Mucosa of rectum (tissue), 2 donors: Measurements from ENCODE around the gene ITGA1.
"Not testable (repeated sequence)": the region's sequence is repeated elsewhere in the genome, so short reads cannot be mapped to it uniquely, and the experiment has no call there.

Experiments used
- H3K27ac ChIP-seq, 2 donors: one replicate each; pipeline ENCODE4 v1.7.0; 2013; ENCODE audit warnings: inconsistent platforms in 2 of 2, low read depth in 2 of 2, low read length in 2 of 2
- H3K27me3 ChIP-seq, 2 donors: one replicate each; pipeline ENCODE4 v1.7.0; 2013; ENCODE audit warnings: low read length in 2 of 2; ENCODE audit not compliant: control insufficient read depth in 2 of 2, insufficient read depth in 2 of 2
- H3K36me3 ChIP-seq, 2 donors: one replicate each; pipeline ENCODE4 v1.7.0; 2013; ENCODE audit warnings: low read length in 2 of 2; ENCODE audit not compliant: control insufficient read depth in 2 of 2, insufficient read depth in 2 of 2
- H3K4me1 ChIP-seq, 2 donors: one replicate each; pipeline ENCODE4 v1.7.0; 2013; ENCODE audit warnings: low read length in 2 of 2, mild to moderate bottlenecking in 1 of 2; ENCODE audit not compliant: control insufficient read depth in 2 of 2, insufficient read depth in 2 of 2
- H3K4me3 ChIP-seq, 2 donors: one replicate each; pipeline ENCODE4 v1.7.0; 2013; ENCODE audit warnings: low read length in 2 of 2
- H3K9ac ChIP-seq, 2 donors: one replicate each; pipeline ENCODE4 v1.7.0; 2013; ENCODE audit warnings: low read length in 2 of 2, low read depth in 1 of 2, mild to moderate bottlenecking in 1 of 2
- H3K9me3 ChIP-seq, 2 donors: one replicate each; pipeline ENCODE4 v1.7.0; 2013; ENCODE audit warnings: low read length in 2 of 2; ENCODE audit not compliant: control insufficient read depth in 2 of 2
- donor health status: healthy.
- donor health status: Normal muscosa, but diverticular disease.

ITGA1 gene

DNA sequence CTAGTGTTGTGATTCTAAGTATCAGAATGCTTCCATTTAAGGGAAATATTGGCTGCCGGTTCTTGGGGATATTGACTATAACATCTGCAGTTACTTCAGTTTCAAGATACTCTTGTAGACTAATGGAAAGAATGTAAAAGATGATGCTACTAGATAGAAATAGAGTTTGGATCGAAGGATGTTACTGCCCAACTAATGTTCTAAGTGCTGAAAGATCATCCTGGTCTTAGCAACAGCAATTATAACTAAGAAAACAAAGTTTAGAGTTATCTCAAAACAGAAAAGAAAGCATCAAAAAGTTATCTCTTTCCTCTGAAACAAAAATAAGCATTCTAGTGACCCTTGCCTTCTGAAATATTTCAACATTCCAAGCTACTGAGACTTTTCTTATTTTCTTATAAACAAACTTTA is 49.9 kb downstream of the ITGA1 start:
- Histone ChIP-seq H3K9ac (no peak overlapping the region), H3K9me3 (no peaks in the 10 kb centered on the region), H3K27ac (peak overlapping the region in 1 of 2 donors; percentile 11), H3K4me3 (no peak overlapping the region), H3K36me3 (no peaks in the 10 kb centered on the region), H3K27me3 (no peaks in the 10 kb centered on the region), H3K4me1 (no peaks in the 10 kb centered on the region)

DNA sequence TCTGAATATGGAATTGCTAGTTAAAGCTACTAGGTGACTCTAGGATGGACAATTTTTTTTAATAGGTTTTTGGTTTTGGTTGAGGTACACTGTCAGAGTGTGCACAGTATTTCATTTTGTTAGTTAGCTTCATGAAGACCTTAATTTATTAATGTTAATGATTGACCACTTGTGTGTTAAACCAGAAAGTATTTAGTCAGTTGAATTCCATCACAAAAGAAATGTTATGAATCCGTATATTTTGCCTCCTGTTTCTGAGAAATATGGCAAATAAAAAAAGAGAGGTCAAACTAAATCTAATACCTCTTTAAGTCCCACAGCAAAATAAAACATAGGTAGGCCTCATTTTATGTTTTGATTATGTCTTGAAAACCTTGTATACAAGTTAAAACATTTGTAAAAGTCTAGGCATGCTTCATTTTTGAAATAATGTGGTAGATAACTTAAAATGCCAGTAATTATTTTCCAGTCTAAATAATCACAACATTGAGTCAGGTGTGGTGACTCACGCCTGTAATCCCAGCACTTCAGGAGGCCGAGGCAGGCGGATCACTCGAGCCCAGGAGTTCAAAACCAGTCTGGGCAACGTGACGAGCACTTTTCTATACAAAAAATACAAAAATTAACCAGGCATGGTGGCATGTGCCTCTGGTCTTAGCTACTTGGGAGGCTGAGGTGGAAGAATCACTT is 50.8 kb downstream of the ITGA1 start:
- no peaks in the 10 kb centered on the region for H3K4me1 ChIP-seq
- H3K9ac ChIP-seq = no peak overlapping the region
- no peaks in the 10 kb centered on the region for H3K9me3 ChIP-seq
- H3K27me3 ChIP-seq = no peaks in the 10 kb centered on the region
- no peak overlapping the region for H3K4me3 ChIP-seq
- no peaks in the 10 kb centered on the region for H3K36me3 ChIP-seq
- H3K27ac ChIP-seq = no peak overlapping the region

DNA sequence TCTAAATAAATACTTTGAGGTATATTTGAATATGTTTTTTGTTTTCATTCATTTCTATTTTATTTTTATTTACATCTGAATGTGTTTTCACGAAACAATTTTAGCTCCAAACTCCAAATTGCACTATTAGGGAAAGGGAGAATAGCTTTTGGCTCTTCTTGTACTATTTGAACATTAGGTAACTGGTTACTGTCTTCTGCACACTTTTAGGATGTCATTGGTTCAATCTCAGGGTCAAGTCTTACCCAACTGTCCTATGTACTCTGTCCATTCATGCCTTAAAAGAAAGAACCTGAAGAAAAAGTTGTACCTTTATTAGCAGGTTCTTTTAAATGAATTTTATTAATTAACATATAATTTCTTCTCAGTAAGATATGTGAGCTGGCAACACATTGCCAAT is 51.6 kb downstream of the ITGA1 start:
- H3K4me3 ChIP-seq = no peak overlapping the region
- no peak overlapping the region for H3K27ac ChIP-seq
- no peak overlapping the region for H3K9ac ChIP-seq
- H3K4me1 ChIP-seq = no peaks in the 10 kb centered on the region
- no peaks in the 10 kb centered on the region for H3K9me3 ChIP-seq
- H3K27me3 ChIP-seq = no peaks in the 10 kb centered on the region
- no peaks in the 10 kb centered on the region for H3K36me3 ChIP-seq

DNA sequence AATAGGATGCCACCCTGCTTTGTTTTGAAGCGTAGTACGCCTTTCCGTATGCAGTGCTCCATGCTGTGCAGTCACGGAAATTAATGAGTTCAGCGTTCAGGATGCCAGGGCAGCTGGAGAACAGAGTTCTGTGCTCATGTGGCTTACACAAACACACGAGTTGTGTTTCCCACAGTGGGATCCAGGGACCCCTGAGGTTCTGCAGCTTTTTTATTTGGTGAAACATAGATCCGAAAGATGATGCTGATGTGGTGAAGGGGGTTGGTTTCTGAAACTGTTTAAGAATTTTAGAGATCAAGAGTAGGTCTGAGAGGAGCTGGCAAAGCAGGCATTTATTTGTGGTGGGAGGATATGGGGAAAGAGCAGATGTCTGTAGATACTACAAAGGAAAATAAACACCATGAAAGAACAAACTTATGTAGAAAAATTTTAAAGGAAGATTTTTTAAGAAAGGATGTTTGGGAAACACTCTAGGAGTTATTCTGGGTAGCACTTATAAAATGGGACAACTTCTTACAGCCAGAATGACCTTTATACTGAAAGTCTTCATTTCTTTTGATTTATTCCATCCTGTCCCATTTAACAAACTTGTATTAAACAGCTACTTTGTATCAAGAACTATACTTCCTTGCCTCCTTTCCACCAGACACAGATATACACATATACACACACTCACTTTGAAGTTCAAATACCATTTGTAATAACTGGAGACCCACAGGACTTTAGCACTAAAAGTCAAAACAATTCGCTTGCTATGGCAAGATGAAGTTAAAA is 52.7 kb downstream of the ITGA1 start:
- no peak overlapping the region for H3K9ac ChIP-seq

DNA sequence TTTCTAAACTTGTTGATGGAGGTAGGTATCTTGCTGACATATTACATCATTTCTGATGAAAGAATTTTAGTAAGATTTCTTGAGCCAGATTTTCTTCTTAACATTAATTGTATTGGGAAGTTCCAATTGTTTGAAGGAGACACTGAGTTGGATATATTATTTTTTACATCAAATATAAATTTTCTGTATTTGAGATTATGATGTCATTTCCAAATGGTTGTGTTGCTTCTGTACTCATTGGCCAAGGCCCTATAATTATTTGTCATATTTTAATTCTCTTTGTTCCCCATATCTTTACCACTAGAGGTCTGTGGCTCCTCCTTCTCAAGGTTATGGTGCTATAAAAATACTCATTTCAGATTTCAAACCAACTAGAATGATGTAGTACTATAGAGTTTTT is 53.4 kb downstream of the ITGA1 start:
- Histone ChIP-seq H3K9me3 (no peaks in the 10 kb centered on the region), H3K27ac (peak overlapping the region in 1 of 2 donors; percentile 21), H3K9ac (no peak overlapping the region), H3K27me3 (no peaks in the 10 kb centered on the region), H3K36me3 (no peaks in the 10 kb centered on the region), H3K4me1 (no peaks in the 10 kb centered on the region), H3K4me3 (no peak overlapping the region)

More for the DNA sequence above, 52.7 kb downstream of the ITGA1 start:
- no peaks in the 10 kb centered on the region for H3K27me3 ChIP-seq
- no peak overlapping the region for H3K4me3 ChIP-seq
- peak overlapping the region; percentile 7 to 50 for H3K27ac ChIP-seq
- no peaks in the 10 kb centered on the region for H3K36me3 ChIP-seq
- H3K4me1 ChIP-seq = no peaks in the 10 kb centered on the region
- H3K9me3 ChIP-seq = no peaks in the 10 kb centered on the region

DNA sequence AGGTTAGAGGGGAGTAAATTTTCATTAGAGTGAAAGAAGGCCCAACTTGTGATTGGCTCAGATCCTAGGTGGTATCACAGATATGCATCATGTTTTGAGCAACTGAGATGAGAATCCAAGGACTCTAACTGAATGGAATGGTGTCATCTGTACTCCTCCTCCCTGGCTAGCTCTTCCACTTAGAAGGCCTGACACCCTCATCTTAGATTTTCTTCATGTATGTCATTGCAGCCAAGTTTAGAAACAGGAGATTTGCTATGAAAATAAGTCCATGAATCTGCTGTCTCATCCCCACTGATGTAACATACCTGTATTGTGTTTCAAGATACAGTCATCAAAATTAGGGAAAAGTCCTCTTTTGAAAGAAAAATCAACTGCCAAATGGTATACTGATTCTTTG is 54.4 kb downstream of the ITGA1 start:
- H3K27ac ChIP-seq = no peak overlapping the region
- H3K4me3 ChIP-seq = no peak overlapping the region
- H3K9me3 ChIP-seq = no peaks in the 10 kb centered on the region
- no peaks in the 10 kb centered on the region for H3K27me3 ChIP-seq
- no peak overlapping the region for H3K9ac ChIP-seq
- H3K4me1 ChIP-seq = no peaks in the 10 kb centered on the region
- H3K36me3 ChIP-seq = no peaks in the 10 kb centered on the region

DNA sequence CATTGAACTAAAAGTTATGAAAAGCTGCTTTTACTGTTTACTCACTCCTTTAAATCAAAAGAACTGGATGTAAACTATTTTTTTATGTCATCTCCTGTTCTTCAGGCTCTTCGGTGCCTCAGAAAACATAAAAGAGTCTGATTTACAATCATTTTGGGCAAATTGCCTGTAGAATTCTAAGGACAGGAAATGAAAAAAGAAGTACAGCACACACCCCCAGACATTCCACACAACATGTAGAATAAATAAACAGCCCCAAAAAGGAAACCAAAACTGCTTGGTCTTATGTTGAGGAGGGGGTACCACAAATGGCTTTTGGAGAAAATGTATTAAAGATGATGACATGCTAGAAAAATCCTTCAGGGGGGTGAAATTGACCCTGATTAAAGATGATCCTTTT is 57.2 kb downstream of the ITGA1 start:
- Histone ChIP-seq H3K9ac (no peak overlapping the region), H3K36me3 (no peaks in the 10 kb centered on the region), H3K9me3 (no peaks in the 10 kb centered on the region), H3K4me3 (no peak overlapping the region), H3K27ac (no peak overlapping the region), H3K27me3 (no peaks in the 10 kb centered on the region), H3K4me1 (no peaks in the 10 kb centered on the region)

DNA sequence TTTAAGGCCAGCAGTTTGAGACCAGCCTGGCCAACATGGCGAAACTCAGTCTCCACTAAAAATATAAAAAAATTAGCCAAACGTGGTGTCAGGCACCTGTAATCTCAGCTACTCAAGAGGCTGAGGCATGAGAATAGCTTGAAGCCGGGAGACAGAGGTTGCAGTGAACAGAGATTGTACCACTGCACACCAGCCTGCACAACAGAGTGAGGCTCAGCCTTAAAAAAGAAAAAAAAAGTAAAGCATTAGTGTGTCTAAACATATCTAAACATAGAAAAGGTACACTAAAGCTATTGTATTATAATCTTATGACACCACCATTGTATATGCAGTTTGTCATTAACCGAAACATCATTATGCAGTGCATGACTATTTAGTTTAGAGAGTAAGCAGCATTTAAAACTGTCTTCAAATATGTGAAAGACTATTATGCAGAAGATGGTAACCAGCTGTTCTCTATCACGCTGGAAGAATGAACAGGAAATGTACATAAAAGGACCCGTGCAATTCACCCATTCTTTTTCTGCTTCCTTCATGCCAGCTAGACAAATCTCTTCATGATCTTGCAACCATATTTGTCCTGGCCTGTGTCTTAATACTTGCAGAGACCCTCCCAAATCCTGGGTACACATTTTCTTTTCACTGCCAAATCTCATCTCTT is 58.6 kb downstream of the ITGA1 start:
- no peak overlapping the region for H3K27ac ChIP-seq
- no peaks in the 10 kb centered on the region for H3K4me1 ChIP-seq
- no peak overlapping the region for H3K4me3 ChIP-seq
- no peaks in the 10 kb centered on the region for H3K27me3 ChIP-seq
- no peak overlapping the region for H3K9ac ChIP-seq
- H3K9me3 ChIP-seq = no peaks in the 10 kb centered on the region
- H3K36me3 ChIP-seq = peaks cover 0 to under 1% of the 10 kb centered on the region in 2 donors

DNA sequence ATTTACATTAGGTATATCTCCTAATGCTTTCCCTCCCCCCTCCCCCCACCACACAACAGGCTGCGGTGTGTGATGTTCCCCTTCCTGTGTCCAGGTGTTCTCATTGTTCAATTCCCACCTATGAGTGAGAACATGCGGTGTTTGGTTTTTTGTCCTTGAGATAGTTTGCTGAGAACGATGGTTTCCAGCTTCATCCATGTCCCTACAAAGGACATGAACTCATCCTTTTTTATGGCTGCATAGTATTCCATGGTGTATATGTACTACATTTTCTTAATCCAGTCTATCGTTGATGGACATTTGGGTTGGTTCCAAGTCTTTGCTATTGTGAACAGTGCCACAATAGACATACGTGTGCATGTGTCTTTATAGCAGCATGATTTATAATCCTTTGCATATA is 61.0 kb downstream of the ITGA1 start:
- not testable (repeated sequence) for H3K4me1 ChIP-seq, H3K9ac ChIP-seq, H3K27ac ChIP-seq, H3K9me3 ChIP-seq, H3K4me3 ChIP-seq, H3K36me3 ChIP-seq, H3K27me3 ChIP-seq

DNA sequence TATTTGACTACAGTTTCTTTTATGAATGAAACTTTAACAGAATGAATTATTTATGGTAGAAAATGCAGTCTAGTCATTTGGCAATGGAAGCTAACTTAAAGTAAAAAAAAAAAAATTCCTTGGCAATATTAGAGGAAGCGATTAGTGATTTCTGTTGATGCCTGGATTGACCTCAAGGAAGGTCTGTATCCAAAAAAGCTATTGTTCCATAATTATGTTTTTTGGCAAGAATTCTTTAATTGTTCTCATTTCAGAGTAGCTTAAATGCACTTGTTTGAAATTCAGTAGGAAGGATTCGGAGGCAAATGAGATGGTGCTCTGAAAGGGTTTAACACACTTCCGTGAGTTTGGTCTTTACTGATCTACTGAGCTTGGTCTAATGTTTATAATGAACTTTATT is 61.8 kb downstream of the ITGA1 start:
- H3K9me3 ChIP-seq = no peaks in the 10 kb centered on the region
- H3K27ac ChIP-seq = no peak overlapping the region
- no peak overlapping the region for H3K4me3 ChIP-seq
- no peaks in the 10 kb centered on the region for H3K4me1 ChIP-seq
- H3K36me3 ChIP-seq = peaks cover 0 to 6% of the 10 kb centered on the region in 2 donors
- H3K9ac ChIP-seq = no peak overlapping the region
- no peaks in the 10 kb centered on the region for H3K27me3 ChIP-seq
